Activated CD4-positive, CD25-positive, alpha-beta regulatory T cell (primary cell): ENCODE results near the gene MLLT10.

ENCODE experiments used
- DNase-seq, 4 experiments: peaks; one replicate each; lab custom pipeline; 2025; lab: John Stamatoyannopoulos, UW

MLLT10 gene

DNA sequence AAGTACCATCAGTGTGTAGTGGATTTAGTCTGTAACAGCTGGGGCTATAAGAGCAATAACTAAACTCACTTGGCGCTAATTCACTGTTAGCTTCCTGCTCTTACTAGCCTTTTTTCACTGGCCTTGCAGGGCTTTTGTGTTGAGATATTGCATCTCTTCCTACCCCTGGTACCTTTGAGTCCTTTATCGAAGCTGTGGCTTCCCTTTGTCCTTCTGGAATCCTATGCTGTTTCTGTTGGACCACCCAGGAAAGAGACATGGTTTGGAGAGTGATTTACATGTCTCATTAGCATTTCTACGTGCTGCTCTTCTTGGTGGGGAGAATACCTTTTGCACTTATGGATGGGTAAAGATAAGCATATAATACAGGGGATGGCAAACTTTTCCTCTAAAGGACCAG is 103.8 kb downstream of the MLLT10 start:
- DNase-seq, result no peak

- DNase-seq, result no peak
Measured at GRCh38 chr10:21638681-21639080, 104.6 kb downstream of the MLLT10 start.

DNA sequence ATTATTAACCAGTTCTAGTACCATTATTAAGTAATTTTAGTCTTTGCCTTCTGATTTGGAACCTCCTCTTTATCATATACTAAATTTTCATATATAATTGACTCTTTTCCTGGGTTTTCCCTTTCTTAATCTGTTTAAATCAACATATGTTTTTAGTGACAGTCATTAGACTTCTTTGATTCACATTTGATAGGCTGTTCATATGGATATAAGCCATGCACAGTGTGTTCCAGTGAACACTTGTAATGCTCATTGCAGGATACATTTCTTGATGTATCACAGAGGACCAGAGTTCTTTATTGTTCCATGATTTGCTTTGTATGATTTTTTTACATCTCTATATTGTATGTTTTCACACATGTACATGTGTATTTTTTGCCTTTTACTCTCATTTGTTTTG is 114.0 kb downstream of the MLLT10 start:
- no peak for DNase-seq

GRCh38 chr10:21649454-21649872 is 115.4 kb downstream of the MLLT10 start:
- DNase-seq, result no peak

- DNase-seq, result no peak
Measured at GRCh38 chr10:21650353-21650752, 116.3 kb downstream of the MLLT10 start.

- no peak for DNase-seq
Measured at GRCh38 chr10:21655236-21655635, 121.2 kb downstream of the MLLT10 start.

- no peak for DNase-seq
Measured at GRCh38 chr10:21655687-21656086, 121.7 kb downstream of the MLLT10 start.

DNA sequence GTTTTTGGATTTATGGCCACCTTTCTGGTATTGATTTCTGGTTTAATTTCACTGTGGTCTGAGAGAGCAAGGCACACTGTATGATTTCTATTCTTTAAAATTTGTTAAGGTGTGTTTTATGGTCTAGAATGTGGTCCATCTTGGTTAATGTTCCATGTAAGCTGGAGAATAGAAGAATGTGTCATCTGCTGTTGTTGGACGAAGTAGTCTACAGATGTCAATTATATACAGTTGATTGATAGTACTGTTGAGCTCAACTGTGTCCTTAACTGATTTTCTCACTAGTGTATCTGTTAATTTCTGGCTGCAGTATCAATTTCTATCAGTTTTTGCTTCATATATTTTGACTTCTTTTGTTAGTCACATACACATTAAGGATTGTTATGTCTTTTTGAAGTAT is 127.1 kb downstream of the MLLT10 start:
- DNase-seq, result no peak

- DNase-seq, result no peak
Measured at GRCh38 chr10:21661935-21662334, 127.9 kb downstream of the MLLT10 start.

- no peak for DNase-seq
Measured at GRCh38 chr10:21662635-21663034, 128.6 kb downstream of the MLLT10 start.

GRCh38 chr10:21668831-21669230 is 134.8 kb downstream of the MLLT10 start:
- DNase-seq, result no peak

- DNase-seq, result no peak
Measured at GRCh38 chr10:21670391-21670790, 136.4 kb downstream of the MLLT10 start.

DNA sequence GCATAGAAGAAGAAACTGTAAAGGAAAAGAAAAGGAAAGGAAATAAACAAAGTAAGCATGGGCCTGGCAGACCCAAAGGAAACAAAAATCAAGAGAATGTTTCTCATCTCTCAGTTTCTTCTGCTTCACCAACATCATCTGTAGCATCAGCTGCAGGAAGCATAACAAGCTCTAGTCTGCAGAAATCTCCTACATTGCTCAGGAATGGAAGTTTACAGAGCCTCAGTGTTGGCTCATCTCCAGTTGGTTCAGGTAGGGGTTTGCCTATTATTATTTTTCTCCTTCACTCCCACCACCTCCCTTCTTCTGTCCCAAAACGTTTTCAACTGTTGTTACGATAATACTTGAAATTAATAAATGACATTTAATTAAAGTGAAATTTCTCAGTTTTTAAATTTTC is 139.6 kb downstream of the MLLT10 start:
- DNase-seq, result no peak

GRCh38 chr10:21675157-21675796 is 141.2 kb downstream of the MLLT10 start:
- DNase-seq, result peak in 1 of 4 experiments; percentile 2

DNA sequence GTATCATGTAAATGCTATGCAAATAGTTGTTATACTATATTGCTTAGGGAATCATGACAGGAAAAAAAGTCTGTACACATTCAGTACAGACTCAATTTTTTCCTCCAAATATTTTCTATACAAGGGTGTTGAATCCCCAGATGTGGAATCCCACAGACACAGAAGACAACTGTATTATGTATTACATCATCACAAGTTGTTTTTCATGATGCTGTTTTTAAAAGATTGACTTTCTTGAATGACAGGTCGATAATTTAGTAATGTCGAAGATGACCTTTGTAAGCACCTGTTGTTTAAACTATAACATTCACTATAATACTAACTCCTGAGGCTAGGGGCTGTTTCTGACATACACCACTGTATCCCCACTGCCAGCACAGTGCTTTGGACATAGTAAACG is 143.5 kb downstream of the MLLT10 start:
- DNase-seq, result no peak

GRCh38 chr10:21681156-21681555 is 147.1 kb downstream of the MLLT10 start:
- DNase-seq, result no peak

- no peak for DNase-seq
Measured at GRCh38 chr10:21687266-21688008, 153.4 kb downstream of the MLLT10 start.

- DNase-seq, result no peak
Measured at GRCh38 chr10:21688009-21688332, 153.9 kb downstream of the MLLT10 start.

GRCh38 chr10:21688870-21689269 is 154.8 kb downstream of the MLLT10 start:
- DNase-seq, result no peak

DNA sequence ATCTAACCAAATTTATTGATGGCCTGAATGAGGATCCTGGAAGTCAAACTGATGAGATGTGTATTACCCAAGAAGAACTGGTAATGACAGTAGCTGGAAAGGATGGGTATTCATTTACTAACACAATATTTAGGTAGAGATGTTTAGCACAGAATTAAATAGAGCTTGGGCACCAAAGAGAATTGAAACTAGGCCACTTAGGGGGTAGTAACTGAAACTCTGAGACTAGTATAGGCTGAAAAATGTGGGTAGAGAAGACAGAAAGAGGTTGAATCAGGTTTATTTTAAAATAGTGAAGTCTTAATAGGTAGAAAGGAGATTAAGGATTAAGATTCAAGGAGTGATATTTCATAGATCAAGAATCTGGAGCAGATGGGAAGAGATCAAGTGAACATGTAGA is 155.8 kb downstream of the MLLT10 start:
- DNase-seq, result no peak

DNA sequence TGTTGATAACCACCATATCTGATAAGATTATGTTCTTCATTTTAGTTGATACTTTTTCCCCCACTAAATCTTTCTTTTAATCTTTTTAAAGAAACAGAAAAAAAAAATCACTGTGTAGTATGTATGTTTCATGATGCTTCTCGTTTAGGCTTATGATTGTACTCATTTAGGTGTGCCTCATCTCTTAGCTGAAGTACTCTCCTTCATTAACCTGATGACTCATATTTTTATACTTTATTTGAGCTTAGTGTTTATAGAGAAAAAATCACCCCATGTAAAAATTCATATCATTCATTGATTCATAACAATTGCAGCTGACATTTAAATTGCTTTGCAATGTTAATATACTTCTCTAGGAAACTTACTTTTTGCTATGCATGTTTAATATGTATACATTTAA is 158.9 kb downstream of the MLLT10 start:
- no peak for DNase-seq

DNA sequence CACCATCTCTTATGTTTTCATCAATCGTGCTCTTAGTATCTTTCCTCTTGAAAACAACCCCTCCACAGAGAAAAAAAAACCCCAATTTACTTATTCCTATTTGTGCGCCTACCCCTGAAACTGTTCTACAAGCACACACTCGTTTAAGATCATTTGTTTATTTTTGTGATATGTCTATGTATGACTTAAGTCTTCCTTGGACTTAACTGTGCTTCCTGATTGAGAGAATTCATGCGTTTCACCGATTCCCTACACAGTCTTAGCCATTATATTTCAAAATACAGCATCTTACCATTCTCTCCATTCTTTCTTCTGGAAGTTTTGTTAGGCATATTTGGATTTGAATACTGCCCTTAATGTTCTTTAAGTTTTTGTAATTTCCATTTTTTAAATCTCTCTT is 159.4 kb downstream of the MLLT10 start:
- DNase-seq, result no peak

DNA sequence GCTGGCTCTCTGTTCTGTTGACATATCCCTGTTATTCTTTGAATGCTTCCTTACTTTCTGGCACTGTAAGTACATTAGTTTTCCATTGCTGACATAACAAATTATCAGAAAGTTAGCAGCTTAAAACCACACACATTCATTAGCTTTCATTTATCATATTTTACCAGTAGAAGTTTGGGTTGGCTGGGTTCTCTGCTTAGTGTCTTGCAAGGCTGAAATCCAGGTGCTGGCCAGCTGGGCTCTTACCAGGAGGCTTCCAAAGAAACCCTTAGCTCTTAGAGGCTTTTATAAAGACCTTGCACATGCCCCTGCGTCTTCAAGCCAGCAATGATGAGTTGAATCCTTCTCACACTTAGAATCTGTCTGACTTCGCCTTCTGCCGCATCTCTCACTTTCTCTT is 160.6 kb downstream of the MLLT10 start:
- DNase-seq, result no peak

DNA sequence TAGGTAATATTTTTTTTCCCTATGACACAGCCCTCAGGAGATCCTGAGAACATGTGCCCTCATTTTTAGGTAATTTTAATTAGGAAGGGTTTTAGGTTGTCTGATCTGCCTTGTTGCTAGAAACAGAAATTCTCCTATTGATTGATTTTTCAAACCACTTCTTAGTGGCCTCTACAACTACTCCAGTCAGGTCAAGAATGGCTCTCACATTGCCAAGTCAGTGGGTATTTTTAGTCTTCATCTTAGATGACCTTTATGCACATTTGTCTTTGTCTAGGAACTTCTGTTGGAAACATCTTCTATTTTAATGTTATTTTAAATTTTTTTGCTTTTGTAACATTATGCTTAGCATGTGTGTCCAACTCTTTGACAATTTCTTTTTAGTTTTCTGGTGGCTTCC is 162.3 kb downstream of the MLLT10 start:
- DNase-seq, result no peak
